GM13977 (cell line): ENCODE measurements around the gene PTGES3L.

Experiments
- DNase-seq: peaks from one replicate; pipeline ENCODE4 v3.0.0; 2012; ENCODE audit warnings: low spot score
- in situ Hi-C: fragments of 300-500 bp; cut with MboI; formaldehyde crosslinking; loops from one replicate; pipeline ENCODE4 v1.12.0; 2022; ENCODE audit warnings: low sequenced_read_pairs, low pct_unique_long_range_greater_than_20kb, mixed read lengths, inconsistent platforms; ENCODE audit not compliant: unreplicated experiment
- TF ChIP-seq, protein P1 (sequence below): IDR thresholded peaks from 2 replicates; pipeline ENCODE4 v1.5.1; 2012; ENCODE audit warnings: mild to moderate bottlenecking, control low read depth; ENCODE audit not compliant: insufficient read depth; ENCODE audit errors: extremely low read depth, missing control alignments

PTGES3L gene

GRCh38 chr17:42979511-42980273 is at the start of gene PTGES3L:
Gene PTGES3L, minus strand, starts transcription at chr17:42980080. Its CDS starts 27 bp downstream, at chr17:42980053.
- DNase-seq, result peak; percentile 82
- in situ Hi-C loops, result no loop called here
- TF ChIP-seq, protein P1, sequence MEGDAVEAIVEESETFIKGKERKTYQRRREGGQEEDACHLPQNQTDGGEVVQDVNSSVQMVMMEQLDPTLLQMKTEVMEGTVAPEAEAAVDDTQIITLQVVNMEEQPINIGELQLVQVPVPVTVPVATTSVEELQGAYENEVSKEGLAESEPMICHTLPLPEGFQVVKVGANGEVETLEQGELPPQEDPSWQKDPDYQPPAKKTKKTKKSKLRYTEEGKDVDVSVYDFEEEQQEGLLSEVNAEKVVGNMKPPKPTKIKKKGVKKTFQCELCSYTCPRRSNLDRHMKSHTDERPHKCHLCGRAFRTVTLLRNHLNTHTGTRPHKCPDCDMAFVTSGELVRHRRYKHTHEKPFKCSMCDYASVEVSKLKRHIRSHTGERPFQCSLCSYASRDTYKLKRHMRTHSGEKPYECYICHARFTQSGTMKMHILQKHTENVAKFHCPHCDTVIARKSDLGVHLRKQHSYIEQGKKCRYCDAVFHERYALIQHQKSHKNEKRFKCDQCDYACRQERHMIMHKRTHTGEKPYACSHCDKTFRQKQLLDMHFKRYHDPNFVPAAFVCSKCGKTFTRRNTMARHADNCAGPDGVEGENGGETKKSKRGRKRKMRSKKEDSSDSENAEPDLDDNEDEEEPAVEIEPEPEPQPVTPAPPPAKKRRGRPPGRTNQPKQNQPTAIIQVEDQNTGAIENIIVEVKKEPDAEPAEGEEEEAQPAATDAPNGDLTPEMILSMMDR, result no peak

DNA sequence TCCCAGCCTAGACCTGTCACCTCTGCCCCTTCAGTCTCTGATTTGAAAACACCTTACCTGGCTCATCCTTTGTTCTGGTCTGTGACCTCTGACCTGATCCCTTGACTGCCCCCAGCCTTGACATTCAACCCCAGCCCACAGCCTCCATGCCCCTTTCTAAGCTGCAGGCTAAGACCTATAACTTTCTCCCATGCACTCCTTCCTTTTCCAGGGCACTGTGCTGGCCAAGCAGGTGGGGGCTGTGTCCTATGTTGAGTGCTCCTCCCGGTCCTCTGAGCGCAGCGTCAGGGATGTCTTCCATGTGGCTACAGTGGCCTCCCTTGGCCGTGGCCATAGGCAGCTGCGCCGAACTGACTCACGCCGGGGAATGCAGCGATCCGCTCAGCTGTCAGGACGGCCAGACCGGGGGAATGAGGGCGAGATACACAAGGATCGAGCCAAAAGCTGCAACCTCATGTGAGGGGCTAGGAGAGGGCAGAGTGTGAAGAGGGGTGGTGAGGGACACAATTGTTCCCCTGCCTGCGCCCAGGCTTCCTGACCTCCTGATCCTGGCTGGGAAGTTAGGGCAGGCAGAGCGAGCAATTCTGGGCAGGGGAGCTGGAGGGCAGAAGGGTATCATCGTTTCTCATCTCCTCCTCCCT is 48.5 kb upstream of the PTGES3L start:
- TF ChIP-seq, protein P1, result no peak
- in situ Hi-C loops, result no loop called here

GRCh38 chr17:43027091-43028032 is 47.5 kb upstream of the PTGES3L start:
- in situ Hi-C loops, result no loop called here
- DNase-seq, result no peak
- TF ChIP-seq, protein P1, result no peak

More for the DNA sequence above, 48.5 kb upstream of the PTGES3L start:
- no peak for DNase-seq

GRCh38 chr17:43026595-43026994 is 46.7 kb upstream of the PTGES3L start:
- in situ Hi-C loops, result no loop called here
- no peak for DNase-seq
- TF ChIP-seq, protein P1, result no peak

GRCh38 chr17:43025766-43026537 is 46.1 kb upstream of the PTGES3L start:
- TF ChIP-seq, protein P1, result no peak

More at GRCh38 chr17:43025766-43026537, 46.1 kb upstream of the PTGES3L start:
- DNase-seq, result no peak
- in situ Hi-C loops, result no loop called here
